ENCODE results near the gene CGB2.
"Not testable (repeated sequence)": the region's sequence is repeated elsewhere in the genome, so short reads cannot be mapped to it uniquely, and the experiment has no call there.

The CGB2 gene
- 0 reads per million in 2 donors for total RNA-seq

- not testable (repeated sequence) for DNase-seq
Measured at GRCh38 chr19:49031642-49032301, at the start of gene CGB2. Gene CGB2, plus strand, starts transcription at chr19:49031890. Its CDS starts 206 bp downstream, at chr19:49032096.

DNA sequence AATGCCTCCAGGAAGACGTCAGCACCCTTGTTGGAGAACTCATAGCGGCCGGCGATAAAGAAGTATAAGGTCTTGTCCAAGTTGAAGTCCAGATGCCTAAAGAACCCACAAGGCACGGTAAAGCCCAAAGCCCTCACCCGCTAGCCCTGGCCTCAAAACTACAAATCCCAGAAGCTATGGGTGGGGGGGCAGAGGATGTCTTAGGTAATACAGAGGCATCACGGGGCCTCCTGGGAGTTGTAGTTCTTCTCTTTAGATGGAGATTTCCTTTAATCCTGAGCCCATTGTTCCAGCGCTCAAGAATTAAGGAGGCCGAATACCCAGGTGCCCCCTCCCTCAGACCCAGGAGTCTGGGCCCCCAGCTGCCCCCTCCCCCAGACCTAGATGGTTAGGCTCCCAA, 49.4 kb upstream of the CGB2 start:
- no peak for DNase-seq

GRCh38 chr19:48985711-48986110, 46.0 kb upstream of the CGB2 start:
- no peak for DNase-seq

GRCh38 chr19:48986211-48986610, 45.5 kb upstream of the CGB2 start:
- no peak for DNase-seq

- no peak for DNase-seq
Measured at GRCh38 chr19:48987323-48987722, 44.4 kb upstream of the CGB2 start.

DNA sequence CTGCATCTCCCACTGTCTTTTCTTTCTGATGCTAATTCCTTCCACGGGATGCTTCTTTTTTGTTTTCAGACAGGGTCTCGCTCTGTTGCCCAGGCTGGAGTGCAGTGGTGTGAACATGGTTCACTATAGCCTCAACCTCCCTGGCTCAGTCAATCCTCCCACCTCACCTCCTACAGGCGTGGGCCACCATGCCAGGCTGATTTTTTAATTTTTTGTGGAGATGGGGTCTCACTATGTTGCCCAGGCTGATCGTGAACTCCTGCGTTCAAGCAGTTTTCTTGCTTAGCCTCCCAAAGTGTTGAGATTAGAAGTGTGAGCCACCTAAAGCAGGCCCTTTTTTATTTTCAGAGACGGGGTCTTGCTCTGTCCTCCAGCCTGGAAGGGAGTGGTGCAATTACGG, 43.4 kb upstream of the CGB2 start:
- no peak for DNase-seq

DNA sequence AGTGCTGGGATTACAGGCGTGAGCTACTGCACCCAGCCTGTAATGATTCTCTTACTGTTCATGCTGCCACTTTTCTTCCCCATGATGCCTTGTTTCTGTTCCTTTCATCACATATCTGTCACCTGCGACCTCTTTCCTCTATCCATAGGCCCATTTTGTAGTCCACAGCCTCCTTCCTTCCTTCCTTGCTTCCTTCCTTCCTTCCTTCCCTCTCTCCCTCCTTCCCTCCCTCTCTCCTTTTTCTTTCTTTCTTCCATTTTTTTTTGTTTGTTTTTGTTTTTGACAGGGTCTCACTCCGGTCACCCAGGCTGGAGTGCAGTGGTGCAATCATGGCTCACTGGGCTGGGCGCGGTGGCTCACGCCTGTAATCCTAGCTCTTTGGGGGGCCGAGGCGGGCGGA, 42.8 kb upstream of the CGB2 start:
- DNase-seq: no peak

DNA sequence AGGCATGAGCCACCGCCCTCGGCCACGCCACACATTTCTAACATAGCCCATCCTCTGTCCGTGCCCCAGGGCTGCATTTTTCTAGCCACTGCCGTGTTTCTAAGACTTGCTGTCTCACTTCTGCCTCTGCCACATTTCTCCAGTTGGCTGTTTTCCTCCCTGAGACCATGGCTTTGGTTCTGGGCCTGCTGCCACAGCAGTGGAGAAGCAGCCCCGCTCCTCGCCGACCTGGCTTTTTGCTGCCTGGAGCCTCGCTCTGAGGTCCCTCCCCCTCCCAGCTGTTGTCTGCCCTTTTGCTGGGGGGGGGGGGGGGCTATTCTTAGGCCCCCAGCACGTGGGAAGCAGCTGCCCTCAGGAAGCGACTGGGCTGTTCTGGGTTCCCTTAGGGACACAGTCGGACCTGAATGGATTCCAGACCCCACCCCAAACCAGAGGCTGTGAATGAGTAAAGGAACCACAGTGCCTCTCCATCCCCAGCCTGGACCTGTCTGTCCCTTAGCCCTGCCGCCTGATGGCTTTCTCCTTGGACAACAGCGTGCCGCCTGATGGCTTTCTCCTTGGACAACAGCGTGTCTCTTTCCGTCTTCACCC, 41.9 kb upstream of the CGB2 start:
- no peak for DNase-seq

DNA sequence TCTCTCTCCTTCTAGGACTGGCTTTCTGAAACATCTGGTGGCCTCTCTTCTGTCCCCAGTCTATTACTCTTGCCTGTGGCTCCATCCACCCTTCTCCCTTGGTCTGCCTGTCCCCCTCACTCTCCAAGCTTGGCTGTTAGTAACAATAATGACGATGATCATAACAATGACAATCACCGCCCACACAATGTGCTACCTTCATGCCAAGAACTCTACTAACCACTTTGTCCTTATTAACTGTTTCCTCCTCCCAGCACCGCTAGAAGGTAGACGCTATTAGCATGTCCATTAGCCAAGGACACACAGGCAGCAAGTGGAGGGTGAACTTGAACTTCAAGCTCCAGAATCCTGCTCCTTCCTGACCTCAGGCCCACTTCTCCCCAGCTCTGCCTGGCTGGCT, 41.3 kb upstream of the CGB2 start:
- no peak for DNase-seq

DNA sequence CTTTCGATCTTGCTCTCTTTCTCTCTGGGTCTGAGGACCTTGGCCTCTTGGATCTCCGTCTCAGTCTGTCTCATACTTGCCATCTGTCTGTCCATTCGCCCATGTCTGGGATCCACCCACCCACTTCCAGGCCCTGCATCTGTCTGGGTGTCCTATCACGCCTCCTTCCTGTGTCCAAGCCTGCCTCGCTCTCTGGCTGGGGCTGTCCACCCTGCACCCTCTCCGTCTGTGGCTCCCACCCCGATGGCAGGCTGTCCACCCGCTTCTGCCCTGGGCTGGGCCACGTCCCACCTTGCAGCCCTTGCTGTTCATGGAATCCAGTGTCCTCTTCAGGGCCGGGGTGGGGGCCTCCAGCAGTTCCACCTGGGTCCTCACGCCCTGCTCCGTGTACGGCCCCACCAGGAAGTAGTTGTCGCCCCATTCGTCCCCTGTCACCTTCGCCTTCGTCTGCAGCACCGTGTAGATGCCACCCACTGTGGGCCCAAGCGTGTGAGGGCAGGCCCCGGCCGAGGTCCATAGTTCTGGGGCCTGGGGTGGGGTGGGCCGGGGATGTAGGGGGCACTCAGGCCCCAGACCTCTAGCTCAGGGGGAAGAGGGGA, 40.6 kb upstream of the CGB2 start:
- no peak for DNase-seq

GRCh38 chr19:48991873-48992580, 39.7 kb upstream of the CGB2 start:
- DNase-seq: no peak

- no peak for DNase-seq
Measured at GRCh38 chr19:48992581-48993174, 39.0 kb upstream of the CGB2 start.

GRCh38 chr19:48993175-48994034, 38.3 kb upstream of the CGB2 start, which contains the start of the genes GYS1 and RUVBL2:
Gene GYS1, minus strand, starts transcription at chr19:48993309. Its CDS starts 197 bp downstream, at chr19:48993112.
Gene RUVBL2, plus strand, starts transcription at chr19:48993887. Its CDS starts 25 bp downstream, at chr19:48993912.
- peak; percentile 97 for DNase-seq

DNA sequence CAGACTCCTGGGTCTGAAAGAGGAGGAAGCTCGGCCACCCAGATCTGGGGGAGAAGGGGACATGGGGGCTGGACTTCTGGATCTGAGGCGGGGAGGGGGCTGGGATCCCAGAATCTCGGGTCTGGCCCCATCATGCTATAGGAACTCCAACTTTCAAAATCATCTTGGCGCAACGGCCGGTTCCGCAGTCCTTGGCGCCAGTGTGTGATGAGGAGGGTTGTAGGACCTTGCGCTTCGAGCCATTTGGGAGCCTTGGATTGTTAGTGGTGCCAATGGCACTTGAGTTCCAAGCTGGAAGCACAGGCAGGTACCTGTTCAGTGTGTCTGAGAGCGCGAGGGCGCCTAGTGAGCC, 37.7 kb upstream of the CGB2 start:
- DNase-seq: no peak

DNA sequence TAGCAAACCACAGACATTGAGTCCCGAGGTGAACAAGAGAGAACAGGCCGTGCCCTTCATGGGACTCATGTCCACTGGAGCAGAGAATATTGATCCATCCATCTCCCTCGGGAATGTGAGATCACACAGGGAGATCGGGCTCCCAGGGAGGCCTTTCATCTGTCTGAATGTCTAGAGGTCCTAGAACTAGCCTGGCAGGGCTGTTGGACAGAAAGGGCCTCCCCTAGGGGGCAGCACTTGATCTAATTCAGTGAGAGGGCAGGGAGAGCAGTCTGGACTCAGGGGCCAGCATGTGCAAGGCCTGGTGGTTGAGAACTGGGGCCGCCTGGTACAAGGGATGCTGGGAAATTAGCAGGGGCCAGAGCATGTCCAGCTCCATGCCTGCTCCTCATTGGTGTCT, 33.7 kb upstream of the CGB2 start:
- DNase-seq: no peak

DNA sequence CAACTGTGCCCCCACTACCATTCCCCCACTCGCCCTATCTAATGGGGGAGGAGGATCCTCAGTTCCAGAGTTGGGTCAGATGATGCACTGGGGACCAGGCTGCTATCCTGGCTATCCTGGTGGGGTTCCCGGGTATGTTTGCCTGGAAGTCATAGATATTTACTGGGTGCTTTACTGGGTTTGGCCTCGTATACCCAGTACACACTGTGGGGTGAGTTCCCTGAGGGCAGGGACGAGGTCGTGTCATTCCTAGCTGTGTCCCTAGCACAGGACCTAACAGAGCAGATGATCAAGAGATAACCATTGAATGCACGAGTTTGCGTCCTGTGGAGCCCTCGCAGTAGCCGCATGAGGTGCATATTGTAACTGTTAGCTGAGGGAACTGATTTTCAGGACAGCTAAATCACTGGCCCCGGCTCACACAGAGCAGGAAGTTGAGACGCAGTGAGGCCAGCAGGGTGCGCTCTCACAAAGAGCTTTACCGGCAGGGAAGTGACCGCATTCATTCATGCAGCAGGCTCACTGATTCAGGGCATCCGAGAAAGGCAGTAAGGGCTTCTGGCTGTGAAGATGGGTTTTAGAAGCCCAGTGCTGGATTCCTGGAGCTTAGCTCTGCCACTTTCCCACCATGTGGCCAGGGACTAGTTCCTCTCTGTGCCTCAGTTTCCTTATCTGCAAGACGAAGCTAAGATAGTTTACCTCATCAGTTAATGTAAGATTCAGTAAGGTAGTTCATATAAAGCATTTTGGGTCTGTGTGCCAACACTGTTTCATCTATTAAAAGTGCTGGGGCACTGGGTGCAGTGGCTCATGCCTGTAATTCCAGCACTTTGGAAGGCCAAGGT, 32.0 kb upstream of the CGB2 start:
- no peak for DNase-seq

GRCh38 chr19:49004133-49004532, 27.6 kb upstream of the CGB2 start:
- DNase-seq: no peak

GRCh38 chr19:49004964-49005614, 26.6 kb upstream of the CGB2 start:
- DNase-seq: no peak

- DNase-seq: no peak
Measured at GRCh38 chr19:49006905-49007304, 24.8 kb upstream of the CGB2 start.

DNA sequence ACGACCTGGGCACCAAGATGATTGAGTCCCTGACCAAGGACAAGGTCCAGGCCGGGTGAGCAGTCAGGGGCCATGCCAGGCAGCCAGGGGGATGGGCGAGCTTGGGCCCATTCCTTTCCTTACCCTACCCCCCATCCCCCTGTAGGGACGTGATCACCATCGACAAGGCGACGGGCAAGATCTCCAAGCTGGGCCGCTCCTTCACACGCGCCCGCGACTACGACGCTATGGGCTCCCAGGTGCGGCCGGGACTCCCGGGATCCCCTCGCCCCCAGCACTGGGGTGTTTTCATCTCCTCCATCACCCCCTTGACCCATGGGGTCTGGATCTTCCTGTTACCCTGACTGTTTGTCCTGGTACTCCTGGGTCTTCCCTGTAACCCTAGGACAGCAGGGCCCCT, 21.9 kb upstream of the CGB2 start:
- no peak for DNase-seq

DNA sequence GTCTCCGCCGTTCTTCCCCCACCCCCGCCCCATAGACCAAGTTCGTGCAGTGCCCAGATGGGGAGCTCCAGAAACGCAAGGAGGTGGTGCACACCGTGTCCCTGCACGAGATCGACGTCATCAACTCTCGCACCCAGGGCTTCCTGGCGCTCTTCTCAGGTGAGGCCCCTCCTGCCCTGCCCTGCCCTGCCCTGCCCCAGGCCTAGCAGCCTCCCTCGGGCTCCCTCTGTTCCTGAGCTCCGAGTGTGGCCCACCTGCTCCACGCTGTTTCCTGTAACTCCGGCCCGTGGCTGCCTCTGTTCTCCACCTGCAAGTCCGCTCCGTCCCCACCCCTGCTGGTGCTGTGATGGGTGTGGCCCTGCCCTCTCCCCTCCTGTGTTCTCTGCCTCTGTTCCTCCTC, 21.2 kb upstream of the CGB2 start:
- no peak for DNase-seq

All from activated gamma-delta T cell (primary cell).